HG03280 (cell line): ENCODE data around the gene RPS2.

Experiments
- ATAC-seq: cut with Tn5 transposase; IDR thresholded peaks from one replicate; pipeline ENCODE4 v1.9.1; 2021; ENCODE audit warnings: mild to moderate bottlenecking, moderate library complexity; ENCODE audit not compliant: unreplicated experiment

RPS2 gene

DNA sequence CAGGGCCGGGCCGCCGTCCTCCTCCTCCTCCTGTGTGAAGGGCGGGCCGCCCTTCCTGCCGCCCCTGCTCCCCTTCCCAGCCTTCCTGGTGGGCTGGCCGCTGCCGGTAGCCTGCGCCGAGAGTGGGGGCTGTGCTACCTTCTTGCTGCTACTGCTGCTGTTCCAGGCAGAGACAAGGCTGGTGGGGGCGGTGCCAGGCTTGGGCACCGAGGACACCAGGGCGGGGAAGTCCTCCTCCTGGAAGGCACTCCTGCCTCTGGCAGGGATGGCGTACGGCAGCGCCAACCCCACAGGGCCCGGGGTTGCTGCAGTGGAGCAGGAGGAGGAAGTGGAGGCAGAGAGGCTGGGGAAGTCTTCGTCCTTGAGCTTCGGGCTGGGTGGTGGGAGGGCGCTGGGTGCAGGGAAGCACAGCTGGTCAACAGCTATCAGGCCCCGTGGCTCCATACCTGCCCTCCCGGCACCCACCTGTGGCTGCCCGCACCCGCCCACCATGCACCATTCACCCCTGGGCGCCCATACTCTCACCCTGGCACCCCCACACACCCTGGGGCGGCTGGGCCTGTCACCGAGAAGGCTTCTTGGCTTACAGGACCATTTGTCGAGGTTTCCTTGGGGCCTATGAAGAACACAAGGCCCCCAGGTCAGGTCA lies 35.4 kb upstream of the RPS2 start:
- ATAC-seq: no peak

DNA sequence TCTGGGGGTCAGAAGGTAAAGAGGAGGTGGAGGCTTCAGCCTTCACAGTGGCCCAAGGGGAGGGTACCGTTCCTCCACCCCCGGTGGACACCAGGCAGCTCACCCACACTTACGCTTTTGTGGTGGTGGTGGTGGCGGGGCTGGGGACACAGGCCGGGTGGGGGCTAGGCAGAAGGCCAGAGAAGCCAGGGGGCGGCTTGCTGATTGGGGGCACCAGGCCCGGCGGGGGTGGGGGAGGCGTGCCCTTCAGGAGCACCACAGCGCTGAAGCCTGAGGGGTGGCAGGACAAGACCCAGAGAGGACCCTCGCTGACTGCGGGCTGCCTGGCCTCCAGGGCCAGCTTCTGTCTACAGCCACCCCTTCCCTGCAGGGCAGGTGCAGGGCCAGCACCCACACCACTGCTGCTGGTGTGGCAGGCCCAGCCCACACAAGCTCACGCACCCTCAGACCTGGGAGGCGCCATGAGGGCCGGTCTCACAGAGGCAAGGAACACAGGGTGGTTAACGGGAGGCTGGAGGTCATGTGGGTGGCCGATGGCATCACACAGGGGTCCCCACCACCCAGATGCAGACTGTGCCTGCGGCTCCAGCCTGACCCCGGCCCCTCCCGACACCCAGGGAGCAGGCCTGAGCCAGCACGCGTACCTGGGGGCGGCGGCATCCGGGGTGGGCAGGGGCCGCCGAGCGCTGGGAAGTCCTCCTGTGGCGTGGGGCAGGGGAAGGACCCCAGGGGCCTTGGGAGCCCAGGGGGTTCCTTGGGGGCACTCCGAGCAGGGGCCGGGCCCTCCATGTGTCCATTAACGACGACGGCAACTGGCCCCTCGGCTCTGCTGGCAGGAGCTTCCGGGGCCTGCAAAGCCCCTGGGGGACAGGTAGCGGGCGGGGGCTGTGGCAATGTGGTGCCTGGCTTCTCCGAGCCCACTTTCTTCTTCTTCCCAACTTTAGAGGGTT lies 34.5 kb upstream of the RPS2 start:
- no peak for ATAC-seq

DNA sequence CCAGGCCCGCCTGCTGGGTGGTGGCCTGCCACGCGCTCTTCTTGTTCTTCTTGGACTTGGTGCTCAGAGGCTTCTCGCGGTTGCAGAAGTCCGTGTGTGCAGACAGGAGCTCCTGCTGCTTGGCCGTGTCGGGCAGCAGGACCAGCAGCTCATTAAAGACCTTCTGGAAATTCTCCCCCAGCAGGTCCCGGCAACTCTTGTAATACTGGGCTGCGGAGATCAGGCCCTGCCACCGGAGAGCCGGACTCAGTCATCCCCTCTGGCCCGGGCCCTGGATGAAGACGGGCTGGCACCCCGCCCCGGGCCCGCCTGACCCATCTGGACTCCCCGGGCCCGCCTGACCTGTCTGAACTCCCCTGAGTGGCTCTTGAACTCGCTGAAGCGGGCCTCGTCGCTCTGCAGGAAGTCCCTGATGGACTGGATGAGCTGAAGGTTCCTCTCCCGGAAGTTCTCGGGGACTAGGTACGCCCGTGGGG lies 33.8 kb upstream of the RPS2 start:
- ATAC-seq: no peak

DNA sequence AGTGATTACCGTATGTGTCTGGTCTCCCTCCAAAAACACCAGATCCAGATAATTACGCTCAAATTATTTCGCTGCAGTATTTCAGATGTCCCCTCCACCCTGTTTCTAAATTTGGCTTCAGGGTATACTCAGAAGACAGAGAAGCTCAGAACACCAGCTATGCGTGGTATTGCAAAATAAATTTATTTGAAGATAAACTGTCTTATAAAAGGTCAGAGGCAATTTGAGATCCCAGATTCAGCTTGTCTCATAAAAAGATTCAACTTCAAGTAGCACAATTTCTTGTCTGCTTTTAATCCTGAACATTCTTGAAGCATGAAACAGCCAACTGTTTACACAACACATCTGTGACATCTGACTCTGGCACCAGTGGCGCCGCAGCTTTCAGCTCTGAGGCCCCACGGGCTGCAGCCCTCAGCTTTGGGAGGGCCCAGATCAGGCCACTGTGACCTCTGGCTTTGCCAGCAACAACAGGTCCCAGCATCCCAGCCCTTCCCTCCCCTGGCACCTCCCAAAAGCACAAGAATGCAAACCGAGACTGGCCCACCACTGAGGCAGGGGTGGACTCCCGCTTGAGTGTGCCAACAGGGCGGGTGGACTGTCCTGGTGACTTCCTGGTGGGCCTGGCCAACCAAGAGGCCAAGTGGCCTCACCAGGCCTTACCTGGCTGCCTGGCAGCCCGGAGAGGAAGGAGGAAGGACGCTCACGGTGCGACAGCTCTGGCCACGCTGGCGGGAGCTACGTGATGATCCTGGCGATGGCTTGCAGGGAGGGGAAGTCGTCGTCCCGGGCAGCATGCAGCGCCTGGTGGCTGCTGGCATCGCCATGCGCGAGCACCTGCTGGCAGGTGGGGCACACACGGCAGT lies 33.1 kb upstream of the RPS2 start:
- no peak for ATAC-seq

DNA sequence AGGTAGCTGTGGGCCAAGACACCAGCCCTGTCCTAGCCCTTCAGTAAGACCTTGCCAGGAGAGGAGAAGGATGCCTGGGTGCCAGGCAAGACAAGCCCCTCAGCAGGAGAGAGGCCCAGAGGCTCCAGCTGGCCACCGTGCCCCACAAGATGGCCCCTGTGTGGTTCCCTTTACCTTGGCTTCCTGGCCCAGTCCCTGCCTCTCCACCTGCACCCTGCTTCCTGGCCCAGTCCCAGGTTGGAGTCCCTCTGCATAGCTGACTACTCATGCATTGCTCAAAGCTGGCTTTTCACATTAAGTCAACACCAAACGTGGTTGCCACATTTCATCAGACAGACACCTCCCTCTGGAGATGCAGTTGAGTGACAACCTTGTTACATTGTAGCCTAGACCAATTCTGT lies 29.1 kb upstream of the RPS2 start:
- no peak for ATAC-seq

DNA sequence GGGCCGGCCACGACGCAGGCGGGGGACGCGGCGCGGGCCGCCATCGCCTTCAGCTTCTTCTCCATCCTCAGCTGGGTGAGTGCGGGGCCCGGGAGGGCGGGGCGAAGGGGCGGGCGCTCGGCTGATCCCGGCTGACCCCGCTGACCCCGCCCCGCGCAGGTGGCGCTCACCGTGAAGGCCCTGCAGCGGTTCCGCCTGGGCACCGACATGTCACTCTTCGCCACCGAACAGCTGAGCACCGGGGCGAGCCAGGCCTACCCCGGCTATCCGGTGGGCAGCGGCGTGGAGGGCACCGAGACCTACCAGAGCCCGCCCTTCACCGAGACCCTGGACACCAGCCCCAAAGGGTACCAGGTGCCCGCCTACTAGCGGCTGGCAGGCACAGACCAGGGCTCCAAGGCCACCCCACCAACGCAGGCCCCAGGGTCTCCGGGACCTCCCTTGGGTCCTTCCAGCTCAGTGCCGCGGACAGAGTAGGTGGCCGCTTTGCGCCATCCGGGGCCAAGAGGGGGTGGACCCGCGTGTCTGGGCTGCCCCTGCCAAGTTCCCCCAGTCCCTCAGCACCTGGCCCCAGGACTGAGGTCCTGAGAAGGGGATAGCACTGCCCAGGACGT lies 28.2 kb upstream of the RPS2 start:
- no peak for ATAC-seq

DNA sequence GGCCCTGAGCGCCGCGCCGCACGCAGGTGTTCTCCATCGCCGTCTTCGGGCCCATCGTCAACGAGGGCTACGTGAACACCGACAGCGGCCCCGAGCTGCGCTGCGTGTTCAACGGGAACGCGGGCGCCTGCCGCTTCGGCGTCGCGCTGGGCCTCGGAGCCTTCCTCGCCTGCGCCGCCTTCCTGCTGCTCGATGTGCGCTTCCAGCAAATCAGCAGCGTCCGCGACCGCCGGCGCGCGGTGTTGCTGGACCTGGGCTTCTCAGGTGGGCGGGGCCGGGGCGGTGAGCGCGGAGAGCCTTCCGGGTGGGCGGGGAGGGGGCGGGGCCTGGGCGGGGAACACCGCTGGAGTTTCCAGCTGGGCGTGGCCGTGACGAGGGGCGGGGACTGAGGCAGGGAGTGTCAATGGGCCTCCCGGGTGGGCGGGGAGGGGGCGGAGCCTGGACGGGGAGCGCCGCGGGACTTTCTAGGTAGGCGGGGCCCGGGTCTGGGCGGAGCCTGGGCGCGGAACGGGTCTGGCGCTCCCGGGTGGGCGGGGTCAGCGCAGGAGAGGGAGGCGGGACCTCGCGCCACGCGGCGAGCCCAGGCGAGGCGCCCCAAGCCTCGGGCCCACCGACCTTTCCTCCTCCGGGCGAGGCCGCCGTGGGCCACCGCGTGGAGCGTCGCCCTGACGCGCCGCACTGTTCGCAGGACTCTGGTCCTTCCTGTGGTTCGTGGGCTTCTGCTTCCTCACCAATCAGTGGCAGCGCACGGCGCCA lies 27.5 kb upstream of the RPS2 start:
- peak; percentile 59 for ATAC-seq

DNA sequence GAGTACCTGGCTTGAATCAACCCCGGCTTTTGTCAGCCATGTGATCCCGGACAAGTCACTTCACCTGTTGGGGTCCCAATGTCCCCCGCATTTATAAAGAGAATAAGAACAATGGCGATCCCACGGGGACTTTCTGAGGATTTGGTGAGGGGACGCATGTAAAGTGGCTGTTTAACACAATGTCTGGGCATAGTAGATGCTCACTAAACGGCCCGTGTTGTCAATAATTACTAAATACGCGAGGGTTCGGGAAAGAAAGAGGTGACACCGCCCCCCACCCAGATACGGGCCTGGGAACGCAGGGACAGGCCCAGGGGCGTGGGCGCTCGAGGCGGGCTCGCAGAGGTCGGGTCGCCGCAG lies 26.9 kb upstream of the RPS2 start:
- ATAC-seq: no peak

DNA sequence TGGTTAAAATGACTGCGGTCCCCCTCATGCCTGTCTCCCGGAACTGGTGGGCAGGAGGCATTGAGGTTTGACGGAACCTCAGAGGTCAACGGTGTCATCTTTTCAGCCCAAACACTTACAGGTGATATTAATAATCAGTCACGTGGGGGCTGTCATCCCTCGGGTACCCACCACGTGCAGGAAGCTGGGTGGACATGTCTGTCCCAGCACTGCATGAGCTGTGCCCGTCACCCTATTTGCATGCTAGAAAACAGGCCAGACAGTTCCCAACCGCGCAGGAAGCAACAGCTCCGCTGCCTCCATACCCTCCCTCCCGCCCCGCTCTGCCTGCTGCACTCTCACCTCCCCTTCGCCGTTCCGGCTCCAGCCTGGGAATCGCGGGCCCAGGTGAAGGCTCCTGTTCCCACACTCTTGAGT lies 26.5 kb upstream of the RPS2 start:
- no peak for ATAC-seq

DNA sequence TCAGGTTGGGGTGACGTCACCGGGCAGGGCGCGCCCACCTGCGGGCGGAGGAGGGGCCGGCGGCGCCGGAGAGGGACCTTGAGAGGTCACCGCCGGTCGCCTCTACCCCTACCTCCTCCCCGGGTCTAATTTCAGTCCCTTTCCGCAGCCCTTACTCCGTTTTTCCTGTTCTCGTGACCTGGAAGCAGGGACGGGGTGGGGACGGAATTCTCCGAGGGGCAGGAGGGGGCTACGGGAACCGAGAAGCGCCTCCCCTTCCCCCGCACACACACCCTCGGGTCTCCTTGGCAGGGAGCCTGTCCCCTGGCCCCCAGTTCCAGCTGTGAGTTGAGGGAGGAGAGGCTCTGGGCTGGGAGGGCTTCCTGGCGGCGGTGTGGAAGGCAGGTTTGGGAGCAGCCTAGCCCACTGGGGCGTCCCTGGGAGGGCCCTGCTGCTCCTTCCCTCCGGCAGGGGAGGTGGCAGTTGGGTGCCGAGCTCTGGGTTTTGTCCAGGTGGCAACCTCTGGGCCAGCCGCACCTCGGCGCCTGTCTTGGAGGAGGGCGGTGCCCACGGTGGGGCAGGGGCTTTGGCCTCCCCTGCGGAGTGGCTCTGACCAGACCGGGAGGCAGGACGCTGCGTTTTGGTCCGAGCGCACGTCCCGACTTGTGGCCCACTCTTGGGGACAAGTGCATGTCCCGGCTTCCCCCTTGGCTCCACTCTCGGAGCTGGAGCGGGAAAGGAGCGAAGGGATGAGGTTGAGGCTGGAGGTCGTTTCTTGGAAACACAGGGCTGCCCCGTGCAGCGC lies 25.9 kb upstream of the RPS2 start:
- no peak for ATAC-seq

DNA sequence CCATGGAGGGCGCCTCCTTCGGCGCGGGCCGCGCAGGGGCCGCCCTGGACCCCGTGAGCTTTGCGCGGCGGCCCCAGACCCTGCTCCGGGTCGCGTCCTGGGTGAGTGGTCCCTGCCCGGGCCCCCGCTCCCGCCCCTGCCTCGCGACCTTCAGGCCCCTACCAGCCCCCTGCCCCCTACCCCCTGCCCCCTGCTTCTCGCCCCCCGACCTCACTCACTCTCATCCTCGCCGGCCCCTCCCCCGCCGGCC lies 25.4 kb upstream of the RPS2 start:
- no peak for ATAC-seq

DNA sequence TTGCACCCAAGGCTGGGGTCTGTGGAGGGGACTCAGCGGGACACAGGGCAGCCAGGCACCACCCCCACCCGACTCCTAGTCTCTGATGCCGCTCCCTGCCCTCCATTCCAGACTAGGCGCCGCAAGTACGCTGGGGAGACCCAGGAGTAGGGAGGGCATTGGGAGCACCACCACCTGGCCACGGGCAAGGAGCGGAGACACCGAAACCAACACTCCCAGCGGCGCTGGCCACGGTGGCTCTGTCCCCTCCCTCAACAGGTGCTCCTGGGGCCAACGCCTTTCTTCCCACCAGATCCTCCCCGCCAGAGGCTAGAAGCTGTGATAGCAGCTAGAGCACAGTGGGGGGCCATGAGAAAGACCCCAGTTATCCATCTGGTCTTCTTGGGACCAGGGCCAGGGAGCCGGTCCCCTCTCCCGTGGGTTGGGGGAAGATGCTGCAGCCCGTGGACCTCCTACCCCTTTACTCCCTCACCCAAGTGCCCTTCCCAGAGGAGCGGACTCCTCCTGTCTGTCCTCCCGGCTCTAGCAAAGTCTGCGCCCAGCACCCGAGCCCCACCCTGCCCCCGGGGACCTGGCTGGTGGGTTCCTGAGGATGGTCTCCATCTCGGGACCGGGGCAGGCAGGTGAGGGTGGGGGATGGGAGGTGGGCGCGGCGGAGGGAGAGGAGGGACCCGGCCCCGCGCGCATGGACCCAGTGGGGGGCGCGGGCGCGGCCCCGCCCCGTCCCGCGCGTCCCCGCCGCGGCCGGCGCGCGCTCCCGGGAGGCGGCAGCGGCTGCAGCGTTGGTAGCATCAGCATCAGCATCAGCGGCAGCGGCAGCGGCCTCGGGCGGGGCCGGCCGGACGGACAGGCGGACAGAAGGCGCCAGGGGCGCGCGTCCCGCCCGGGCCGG lies 24.8 kb upstream of the RPS2 start, which contains the start of gene SYNGR3:
Gene SYNGR3 (plus strand): TSS at position 762 of the 892 bp plus-strand sequence. CDS start 133 bp downstream, outside the sequence.
- ATAC-seq: no peak

DNA sequence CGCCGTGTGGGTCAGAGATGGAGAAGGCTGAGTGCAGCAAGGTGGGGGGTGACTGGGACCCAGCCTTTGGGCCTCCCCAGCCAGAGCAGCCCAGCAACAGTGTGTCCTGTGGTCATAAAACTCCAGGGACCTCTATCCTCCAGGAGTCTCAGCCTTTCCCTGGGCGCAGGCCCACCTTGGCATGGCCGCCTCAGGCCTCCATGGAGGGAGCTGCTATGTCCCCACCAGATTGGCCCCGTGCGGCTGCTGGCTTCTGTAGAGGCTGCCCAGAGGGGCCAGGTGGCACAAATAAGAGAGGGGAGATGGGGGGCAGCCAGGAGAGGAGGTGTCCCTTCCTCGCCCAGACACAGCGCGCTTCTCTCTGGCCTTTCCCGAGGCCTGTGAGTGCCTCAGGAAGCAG lies 22.6 kb upstream of the RPS2 start:
- ATAC-seq: no peak

DNA sequence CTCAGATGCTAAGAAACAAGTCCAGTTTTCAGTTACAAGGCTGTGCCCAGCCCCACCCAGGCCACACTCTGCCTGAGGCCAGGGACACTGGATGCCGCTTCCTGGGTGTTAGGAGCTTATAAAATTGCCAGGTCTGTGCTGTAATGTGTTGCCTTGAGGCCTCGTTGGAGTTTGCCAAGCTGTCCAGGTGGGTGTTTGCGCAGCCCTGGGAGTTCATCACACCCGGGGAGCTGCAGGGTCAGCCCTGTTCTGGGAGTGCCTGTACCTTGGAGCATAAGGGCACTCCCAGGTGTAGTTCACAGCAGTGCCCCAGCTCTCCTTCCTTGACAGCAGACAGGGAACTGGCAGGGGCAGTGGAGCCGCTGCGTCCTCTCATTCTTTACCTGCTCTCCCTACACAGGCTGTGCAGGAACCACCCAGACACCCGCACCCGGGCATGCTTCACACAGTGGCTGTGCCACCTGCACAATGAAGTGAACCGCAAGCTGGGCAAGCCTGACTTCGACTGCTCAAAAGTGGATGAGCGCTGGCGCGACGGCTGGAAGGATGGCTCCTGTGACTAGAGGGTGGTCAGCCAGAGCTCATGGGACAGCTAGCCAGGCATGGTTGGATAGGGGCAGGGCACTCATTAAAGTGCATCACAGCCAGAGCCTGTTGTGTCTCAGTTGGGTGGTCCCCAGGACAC lies 21.0 kb upstream of the RPS2 start:
- ATAC-seq: no peak

DNA sequence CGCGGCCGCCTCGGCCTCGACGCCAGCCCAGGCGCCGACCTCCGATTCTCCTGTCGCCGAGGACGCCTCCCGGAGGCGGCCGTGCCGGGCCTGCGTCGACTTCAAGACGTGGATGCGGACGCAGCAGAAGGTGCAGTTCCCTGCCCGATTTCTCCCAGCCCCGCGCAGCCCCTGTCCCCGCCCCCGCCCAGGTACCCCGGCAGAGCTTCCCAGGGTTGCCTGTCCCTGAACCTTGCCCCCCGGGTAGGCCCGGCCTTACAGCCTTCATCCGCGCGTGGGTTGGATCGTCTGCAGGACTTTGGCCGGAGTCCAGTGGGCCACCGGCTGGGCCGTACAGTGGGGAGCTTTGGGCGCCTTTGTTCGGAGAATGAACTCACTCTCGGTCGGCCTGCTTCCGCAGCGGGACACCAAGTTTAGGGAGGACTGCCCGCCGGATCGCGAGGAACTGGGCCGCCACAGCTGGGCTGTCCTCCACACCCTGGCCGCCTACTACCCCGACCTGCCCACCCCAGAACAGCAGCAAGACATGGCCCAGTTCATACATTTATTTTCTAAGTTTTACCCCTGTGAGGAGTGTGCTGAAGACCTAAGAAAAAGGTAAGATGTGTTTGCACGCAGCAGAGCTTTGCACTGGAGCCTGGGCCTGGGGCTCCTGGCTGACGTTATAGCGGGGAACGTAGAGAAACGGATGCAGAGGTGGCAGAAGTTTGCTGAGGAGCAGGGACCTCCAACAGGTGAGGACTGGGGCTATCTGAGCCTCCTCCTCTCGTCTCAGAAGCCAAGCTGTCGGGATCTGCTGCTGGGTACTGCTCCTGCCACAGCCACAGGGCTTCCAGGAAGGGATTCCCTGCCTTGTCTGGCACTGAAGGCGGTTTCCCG lies 20.0 kb upstream of the RPS2 start:
- ATAC-seq: no peak

DNA sequence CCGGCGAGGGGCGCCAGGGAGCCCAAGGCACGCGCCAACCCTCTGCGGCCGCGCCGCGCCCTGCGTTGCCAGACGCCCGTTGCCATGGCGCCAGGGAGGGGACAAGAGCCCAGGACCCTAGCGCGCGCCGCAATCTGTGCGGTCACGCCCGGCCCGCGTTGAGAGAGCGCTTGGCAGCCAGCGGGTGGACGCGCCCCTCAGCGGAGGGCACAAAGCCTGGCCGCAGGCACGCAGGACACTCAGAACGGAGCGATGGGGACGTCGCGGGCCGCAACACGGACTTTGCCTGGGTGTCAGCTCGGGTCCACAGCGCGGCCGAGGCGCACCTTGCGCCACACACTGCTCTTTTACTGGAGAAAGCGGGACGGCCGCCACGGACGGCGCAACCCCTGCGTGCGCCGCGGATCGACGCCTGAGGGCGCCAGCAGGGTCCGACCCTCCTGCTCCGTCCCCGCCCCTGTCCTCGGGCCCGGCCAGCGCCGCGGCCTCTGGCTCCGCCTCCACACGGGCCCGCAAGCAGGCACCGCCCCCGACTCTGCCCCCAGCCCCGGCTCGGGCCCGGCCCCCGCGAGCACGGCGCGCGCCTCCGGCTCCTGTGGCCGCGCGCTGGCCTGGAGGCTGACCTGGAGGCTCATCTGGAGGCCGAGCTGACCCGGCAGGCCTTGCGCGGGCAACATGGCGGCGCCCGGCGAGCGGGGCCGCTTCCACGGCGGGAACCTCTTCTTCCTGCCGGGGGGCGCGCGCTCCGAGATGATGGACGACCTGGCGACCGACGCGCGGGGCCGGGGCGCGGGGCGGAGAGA lies 19.1 kb upstream of the RPS2 start, which contains the start of gene GFER:
Gene GFER (plus strand): TSS at position 650 of the 803 bp plus-strand sequence. CDS start 26 bp downstream, at position 676.
- ATAC-seq: peak; percentile 79
